Skin of body (tissue), 2 donors: ENCODE measurements around the gene TAGLN3. TPM values are rescaled to one million over a fixed set of nuclear protein-coding genes. Genes with fewer than 3 reads are reported as not detected.

Experiments used
- DNase-seq: peaks from one replicate; lab custom pipeline; 2025; lab: John Stamatoyannopoulos, UW
- total RNA-seq: library from RNA; depleted of rRNA; stranded (reverse); fragments of >200 nt; gene quantifications from one replicate; pipeline ENCODE4 v1.2.3, GENCODE V29; 2014

TAGLN3 gene
- total RNA-seq, 1 donor from 2014 or later: 1.9 TPM

DNA sequence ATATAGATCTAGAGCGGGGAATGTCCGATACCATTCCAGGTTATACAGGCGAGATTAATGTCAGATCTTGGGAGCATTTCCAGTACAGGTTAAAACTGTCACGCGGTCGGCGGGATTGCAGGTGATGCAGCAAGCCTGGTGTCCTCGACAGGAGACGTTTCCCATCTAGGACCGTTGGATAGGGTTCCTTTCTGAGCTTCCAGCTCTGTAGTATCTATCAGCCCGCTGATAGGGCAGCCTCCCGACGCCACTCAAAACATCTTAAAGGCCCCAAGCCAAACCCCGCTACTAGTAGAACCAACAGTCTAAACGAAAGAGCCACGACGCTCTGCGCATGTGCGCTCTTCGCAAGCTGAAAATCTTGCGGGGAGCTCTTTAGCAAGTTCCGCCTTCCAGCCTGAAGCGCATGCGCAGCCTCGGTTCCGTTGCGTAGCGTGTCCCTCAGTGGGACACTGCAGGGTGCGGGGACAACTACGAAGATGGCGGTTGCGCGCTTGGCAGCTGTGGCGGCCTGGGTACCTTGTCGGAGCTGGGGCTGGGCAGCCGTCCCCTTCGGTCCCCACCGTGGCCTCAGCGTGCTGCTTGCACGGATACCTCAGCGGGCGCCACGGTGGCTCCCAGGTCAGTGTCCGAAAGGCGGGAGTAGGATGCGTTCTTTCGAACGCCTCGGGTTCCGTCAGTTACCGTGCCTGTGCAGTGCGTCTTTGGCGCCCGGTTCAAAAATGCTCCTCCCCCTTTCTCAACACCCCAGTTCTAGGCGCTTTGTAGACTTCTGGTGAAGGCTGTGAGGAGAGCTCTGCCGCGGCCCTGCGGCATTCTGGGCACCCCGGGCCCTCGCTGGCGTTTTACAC is 19.9 kb upstream of the TAGLN3 start, which contains the start of gene ABHD10:
Gene ABHD10, plus strand, starts transcription at position 444 of the 851 bp plus-strand sequence. Its CDS starts 36 bp downstream, at position 480.
- peak; percentile 98 for DNase-seq

DNA sequence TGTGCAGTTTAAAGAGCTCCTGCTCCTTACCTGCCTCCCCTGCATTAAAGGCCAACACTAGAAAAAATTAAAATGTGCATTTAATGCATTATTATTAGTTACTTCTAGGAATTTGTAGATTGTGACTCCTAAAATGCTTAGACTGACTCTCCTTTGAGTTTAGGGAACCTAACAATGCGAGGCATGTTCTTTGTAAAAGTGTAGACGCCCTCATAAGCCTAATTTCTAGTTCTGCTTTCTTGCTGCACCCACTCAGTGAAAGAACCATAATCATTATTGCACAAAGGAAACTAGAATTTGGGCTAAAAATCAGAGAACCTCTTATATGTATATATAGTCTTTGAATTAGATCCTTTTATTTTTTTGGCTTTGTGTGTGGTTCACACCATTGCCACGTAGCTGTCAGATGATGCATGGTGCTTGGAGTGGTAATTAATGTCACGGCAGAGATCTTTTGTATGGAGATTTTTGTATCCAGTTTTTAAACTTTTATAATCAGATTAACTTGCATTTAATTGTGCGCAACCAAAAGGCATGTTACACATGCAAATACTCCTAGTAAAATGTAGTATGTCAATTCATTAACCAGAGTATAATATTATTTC is 19.2 kb upstream of the TAGLN3 start:
- DNase-seq: peak; percentile 34

DNA sequence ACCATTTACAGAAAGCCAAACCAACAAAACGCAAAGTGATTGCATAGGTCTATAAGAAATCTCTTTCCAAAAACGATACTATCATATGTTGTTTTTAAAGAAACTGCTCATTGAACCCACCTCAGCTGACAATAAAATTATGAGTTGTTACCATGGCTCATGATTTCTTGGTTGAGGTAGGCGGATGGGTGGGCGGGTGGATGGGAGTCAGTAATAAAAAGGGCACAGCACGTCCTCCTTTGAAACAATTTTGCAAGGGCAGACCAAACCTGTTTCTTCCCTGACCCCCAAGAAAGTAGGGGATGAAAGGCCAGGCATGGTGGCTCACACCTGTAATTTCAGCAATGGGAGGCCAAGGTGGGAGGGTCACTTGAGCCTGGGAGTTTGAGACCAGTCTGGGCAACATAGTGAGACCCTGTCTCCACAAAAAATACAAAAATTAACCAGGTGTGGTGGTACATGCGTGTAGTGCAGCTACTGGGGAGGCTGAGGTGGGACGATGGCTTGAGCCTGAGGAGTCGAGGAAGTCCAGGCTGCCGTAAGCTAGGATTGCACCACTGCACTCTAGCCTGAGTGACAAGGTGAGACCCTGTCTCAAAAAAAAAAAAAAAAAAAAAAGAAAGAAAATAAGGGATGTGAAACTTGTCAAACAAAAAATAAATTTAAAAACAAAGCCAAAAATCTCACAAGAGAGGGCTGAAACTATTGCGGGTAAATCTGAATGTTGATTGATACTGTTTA is 17.8 kb upstream of the TAGLN3 start:
- DNase-seq: no peak

DNA sequence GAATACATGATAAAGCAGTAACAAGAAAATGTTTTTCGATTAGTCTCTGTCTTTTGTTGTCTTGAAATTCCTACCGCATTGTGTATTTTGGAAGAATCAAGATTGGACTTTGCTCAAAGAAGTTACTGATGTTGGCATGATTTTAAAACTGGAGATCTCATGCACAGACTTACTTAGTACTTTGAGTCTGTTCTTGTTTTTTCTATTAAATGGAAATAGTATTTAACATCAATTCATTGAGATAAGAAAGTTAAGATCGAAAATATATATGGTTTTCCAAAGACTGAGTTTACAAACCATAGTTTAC is 17.3 kb upstream of the TAGLN3 start:
- no peak for DNase-seq

DNA sequence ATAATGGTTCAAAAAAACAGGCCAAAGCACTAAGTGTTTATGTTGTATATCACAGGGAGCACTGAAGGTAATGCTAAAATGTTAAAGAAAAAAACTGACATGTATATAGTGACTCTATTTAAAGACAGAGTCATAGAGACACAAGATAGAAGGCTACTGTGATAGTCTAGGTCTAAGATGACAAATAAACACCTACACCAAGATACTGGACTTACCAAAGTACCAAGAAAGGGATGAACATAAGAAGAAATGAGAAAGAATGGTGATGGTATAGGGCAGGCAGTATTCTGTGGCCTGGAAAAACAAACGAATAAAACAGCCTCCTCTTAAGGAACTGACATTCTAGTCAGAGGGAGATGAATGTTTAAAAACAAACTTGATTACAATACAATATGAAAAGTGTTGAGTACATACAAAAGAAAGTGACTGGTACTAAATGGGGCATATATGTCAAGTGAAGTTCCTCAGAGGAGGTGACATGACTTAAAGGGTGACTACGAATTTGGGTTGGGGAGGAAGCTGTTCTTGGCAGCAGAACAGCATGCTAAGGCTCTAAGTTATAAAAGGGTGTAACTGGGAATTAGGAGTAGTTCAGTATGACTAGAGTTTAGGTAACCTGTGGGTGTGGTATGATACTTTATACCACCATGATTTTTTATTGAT is 14.0 kb upstream of the TAGLN3 start:
- no peak for DNase-seq

DNA sequence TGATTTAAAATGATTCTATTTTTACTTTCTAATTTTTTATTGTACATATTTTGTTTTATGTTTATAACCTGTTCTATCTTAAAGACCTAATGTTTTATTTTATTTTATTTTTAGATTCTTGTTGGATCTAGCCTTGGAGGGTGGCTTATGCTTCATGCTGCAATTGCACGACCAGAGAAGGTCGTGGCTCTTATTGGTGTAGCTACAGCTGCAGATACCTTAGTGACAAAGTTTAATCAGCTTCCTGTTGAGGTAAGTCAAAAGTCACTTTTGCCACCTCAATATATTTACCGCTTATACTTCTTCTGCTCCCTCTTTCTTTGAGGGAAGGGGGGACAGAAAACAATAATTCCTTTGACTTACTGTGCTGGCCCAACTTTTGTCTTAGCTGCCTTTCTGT is 11.9 kb upstream of the TAGLN3 start:
- no peak for DNase-seq

DNA sequence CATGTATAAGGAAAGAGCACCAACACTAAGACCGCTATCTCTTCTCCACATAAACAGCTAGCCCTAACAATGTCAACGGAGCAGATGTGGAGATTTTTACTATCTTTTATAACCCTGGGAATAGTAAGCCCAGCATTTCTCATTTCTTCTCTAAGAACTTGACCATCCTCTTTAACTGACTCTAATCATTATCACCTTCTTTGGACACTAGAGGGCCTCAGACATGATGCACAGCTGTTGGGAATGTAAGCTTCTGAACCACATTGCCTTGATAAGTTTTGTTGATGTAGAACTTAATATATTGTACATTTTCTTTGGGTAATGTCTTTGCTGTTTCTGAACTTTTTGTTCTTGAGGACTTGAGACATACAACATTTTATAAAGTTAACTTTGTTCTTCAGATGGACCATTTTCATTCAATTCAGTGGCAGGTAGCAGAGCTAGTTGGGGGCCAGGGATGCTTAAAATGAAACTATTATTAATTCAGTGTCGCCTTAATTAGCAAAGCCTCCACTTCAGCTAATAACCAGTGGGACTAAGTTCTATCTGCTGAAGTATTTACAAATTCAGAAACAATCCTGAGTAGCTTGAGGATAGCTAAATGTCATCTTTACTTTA is 9.6 kb upstream of the TAGLN3 start:
- DNase-seq: peak; percentile 23

DNA sequence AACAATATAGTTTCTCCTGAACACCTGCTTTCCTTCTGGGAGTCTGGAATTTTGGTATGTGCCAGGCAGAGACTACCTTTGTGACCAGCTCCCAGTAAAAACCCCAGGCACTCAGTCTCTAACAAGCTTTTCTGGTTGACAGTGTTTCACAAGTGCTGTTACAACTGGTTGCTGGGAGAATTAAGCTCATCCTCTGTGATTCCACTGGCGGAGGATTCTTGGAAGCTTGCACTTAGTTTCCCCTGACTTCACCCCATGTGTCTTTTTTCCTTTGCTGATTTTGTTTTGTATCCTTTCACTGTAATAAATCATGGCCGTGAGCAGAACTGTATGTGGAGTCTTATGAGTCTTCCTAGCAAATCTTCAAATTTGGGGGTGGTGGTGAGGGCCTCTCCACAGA is 5.7 kb upstream of the TAGLN3 start:
- no peak for DNase-seq

DNA sequence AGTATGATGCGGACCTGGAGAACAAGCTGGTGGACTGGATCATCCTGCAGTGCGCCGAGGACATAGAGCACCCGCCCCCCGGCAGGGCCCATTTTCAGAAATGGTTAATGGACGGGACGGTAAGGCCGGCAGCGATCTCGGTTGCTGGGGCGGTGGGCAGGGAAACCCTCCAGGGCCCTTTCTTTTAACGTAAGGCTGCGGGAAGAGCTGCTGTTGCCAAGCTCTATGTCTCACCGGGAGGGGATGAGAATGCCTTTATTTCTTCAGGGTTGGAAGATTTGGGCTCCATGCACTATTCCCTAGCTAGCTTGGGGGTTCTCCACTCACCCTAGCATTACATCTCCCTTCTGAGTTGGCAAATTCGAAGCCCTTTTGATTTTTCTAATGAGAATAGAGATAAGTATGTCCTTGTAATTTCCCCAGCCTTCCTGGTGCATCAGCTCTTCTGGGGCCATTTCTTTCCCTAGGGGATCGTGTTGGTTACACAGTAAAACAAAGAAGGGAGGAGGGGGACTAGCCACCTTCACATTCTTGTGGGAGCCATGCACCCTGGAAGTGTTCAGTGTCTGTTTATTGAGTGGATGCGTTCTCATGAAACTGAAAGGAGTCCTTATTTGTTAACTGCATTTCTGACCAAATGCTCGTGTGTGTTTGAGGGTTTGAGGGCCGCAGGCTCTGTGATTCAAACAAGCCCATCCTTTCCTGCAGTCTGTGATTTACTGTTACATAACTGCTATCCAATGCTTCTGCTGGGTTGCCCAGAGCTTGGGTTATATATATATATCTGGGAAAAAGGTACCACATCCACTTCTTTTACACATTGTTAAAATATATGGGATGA is 982 bp downstream of the TAGLN3 start:
- no peak for DNase-seq

DNA sequence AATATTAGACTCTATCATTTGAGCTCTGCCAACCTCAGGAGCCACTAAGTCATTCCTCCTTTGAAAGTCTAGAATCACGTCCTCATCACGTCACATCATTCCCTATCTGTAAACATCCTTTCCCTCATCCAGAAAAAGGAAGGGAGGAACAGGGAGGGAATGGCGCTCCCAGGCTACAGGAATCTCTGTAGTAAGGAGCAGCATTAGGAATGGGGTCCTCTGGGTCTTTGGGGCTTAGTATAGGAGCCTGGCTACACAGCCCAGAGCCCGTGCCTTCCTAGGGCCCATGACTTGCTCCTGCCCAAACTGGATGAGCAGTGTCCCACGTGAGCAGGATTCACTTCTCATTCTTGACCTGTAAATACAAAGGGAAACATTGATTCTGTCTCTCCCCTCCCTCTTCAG is 1.6 kb downstream of the TAGLN3 start:
- no peak for DNase-seq

DNA sequence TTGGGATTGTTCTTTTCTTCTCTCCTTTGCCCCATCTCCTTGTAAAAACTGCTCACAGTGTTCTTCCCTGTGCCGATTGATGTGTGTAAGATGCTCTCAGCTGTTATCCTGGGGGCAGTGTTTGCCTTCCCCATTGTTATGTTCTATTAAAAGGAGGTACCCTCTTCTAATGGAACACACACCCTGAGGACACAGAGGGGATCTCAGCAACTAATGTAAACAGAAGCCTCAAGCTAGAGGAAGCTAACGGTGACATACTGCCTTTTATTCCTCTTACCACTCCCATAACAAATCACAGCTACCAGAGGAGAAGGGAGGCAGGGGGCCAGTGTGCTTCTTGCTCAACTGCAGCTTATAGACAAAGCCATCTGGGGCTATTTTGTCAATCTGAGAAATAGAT is 2.2 kb downstream of the TAGLN3 start:
- no peak for DNase-seq

DNA sequence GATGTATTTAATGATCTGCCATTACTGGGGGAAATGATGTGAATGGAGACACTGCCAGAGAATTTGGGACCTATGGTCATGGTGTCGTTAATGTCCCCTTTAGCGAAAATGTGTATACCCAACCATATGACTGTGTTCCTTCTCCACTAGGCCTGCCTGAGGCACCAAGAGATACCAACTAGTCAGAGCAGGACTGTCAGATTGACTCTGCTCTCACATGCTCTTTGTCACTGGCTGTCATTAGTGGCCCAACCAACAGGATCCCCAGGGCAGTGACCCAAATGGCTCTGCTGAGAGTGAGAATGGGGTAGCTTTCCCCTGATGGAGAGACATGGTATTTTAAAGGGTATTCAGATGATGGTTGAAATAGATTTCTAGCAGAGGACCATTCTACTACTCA is 2.8 kb downstream of the TAGLN3 start:
- no peak for DNase-seq

DNA sequence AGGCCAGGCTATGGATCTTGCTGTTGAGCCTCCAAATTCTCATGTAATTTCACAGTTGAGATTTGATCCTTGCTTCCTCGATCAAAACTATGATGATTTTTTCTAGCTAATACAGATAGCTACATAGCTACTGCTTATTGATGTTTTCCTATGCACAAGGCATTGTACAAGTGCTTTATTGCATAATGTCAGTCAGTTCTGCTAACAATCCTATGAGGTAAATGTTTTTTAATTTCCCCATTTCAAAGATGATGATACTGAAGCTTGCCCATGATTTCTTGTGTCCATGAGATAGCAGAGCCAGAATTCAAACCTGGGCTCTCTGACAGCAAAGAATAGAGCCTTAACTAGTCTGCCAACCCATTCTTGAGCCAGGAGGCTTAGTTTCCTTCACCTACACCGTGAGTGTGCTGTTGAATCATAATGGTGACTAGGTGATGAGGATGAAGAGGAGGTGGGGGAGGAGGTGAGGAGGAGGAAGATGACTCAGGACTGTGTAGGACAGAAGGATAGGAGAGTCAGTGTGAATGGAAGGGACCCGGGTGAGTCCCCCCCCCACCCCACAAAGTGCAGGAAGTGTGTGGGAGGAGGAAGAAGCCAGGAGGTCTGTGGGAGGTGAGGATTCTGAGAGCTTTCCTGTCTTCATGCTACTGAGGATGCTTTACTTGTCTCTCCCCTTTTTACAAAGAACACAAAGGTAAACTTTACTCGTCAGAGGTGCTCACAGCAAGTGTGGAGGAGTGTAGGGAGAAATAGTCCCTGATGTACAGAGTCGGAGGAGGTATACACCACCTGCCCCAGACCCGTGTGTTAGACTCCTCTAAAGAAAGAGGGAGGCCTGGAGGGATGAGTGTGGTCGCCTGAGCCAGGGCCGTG is 3.6 kb downstream of the TAGLN3 start:
- DNase-seq: no peak

DNA sequence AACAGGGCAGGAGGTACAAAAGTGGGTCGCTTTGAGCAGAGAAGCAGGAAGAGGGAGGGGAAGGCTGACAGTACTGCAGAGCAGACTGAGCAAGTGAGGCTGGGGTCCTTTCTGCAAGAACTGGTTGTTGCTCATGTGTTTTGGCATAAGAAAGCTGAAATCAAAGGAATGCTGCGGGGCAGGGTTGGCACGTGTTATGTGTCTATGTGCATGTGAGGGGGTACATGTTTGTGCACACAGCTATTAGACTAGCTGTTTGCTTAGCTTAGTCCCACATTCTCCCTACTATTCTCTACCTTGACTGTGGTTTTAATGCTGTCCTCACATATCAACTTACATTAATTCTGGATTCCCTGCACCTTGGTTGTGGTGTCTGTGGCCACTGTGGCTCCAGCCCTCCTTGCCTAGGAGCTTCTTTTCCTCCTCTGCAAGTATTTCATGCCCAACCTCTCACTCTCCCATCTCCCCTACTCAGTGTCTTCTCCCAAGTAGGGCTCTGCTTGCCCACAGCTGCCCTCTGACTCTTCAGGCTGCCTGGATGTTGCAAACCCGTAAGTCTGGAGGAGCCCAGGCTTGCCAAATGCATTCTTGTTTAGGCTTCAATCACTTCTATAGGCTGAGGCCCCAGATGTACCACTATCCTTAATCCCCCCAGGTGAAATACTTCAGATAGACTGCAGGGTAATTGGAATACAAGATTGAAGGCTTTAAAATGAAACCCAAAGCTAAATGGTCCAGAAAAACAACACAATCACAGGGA is 4.8 kb downstream of the TAGLN3 start:
- DNase-seq: no peak

DNA sequence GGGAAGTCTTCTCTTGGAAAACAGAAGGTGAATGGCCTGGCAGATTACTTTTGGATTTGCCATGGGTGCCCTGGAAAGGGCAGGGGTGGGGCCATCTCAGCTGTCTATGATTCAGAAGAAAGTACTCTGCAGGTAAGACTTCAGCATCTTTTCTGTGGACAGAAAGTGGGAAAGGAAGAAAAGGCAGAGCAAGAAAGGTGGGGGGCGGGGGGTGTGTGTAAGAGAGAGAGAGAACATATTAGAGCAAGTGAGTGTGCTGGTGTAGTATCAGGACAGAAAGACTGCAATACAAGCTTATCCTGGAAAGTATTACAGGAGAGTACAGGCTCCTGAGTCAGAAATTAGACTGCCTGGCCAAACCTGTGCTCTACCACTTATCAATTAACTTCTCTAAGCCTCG is 5.5 kb downstream of the TAGLN3 start:
- DNase-seq: no peak

DNA sequence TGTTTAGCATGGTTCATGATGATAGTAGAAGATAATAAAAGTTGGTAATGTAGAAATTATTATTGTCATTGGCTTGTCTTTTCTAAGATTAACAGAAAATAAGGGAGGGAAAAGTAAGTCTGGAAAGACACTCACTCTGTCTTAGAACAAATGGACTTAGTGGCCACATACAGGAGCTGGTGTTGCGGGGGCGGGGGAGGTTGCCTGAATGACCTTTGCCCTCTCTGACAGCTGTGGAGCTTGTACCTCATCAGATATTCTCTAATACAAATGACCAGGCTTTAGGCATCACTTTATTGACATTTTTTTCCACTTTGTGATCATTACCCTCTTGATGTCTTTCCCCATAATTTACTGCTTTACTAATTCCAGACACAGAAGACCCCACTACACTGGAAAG is 5.9 kb downstream of the TAGLN3 start:
- DNase-seq: no peak

DNA sequence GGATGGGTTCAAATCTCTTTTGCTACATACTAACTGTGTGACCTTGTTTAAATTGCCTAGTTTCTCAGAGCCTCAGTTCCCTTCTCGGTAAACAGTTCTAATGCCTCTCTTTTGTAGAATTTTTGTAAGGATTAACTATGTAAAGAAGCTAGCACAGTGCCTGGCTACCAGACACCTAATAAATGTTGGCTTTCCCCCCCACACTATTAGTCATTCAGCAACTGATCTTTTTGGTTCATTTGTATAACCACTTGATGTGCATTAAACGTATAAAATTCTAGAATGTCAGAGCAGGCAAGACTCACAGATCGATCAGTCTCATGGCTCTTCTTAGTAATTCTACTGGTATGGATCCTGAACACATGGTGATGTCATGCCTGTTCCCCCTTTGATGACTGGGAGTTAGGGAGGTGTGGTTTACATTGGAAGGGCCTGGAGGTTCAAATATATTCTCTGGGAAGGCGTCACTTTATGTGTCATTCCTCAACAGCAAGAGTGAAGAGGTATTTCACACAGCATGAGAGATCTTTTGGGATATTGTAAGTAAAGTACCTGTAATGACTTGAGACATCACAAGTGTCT is 6.5 kb downstream of the TAGLN3 start:
- DNase-seq: no peak

DNA sequence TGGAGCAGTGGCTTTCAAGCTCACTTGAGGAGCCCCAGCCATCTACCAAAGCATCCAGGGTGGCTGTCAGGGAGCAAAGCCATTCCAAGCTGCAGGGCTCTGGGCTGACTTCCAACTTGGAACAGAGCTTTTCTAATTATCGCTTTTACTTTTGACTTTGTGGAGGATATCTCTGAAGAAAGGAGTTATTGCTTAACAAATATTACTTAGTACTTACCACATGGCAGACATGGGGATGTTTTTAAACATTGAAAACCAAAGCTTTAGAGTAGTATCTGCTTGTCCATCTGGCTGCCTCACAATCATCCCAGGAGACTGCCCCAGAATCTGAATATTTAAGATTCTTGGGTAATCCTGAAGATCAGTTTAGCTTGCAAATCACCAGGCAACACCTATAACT is 8.9 kb downstream of the TAGLN3 start:
- DNase-seq: no peak
